Measurements from ENCODE around the gene CD47.

DNA sequence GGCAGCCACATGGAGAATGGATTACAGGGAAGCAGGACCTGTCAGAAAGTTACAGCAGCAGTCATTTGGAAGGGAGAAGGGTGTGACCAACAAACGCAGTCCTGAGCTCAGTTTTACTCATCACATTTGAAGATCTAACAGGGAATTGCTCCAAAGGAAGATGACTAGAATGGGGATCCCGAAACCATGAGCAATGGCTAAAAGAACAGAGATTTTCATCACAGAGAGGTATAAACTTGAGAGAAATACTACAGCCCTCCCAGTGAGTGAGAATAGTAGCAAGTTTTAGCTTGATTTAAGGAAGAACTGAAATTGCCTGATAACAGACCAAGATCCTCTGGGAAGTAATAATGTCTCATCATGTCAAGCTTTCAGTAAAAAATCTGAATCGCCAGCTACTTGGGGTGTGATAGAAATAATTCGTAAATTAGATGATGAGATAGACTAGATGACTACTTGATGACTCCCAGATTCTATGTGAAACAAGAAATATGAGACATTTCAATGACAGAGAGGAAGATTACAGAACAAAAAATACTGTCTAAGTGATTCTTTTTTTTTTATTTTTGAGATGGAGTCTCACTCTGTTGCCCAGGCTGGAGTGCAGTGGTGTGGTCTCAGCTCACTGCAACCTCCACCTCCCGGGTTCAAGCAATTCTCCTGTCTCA is 16.9 kb downstream of the CD47 start:
- TF ChIP-seq, protein P1, sequence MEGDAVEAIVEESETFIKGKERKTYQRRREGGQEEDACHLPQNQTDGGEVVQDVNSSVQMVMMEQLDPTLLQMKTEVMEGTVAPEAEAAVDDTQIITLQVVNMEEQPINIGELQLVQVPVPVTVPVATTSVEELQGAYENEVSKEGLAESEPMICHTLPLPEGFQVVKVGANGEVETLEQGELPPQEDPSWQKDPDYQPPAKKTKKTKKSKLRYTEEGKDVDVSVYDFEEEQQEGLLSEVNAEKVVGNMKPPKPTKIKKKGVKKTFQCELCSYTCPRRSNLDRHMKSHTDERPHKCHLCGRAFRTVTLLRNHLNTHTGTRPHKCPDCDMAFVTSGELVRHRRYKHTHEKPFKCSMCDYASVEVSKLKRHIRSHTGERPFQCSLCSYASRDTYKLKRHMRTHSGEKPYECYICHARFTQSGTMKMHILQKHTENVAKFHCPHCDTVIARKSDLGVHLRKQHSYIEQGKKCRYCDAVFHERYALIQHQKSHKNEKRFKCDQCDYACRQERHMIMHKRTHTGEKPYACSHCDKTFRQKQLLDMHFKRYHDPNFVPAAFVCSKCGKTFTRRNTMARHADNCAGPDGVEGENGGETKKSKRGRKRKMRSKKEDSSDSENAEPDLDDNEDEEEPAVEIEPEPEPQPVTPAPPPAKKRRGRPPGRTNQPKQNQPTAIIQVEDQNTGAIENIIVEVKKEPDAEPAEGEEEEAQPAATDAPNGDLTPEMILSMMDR (IDR thresholded peaks at IDR 0.05) = no peak
- TF ChIP-seq POLR2A (IDR thresholded peaks at IDR 0.05) = no peak
